Left lobe of liver (tissue), 2 donors: ENCODE results near the gene NDUFA11. TPM values are rescaled to one million over a fixed set of nuclear protein-coding genes. Genes with fewer than 3 reads are reported as not detected.
A peak's percentile ranks its signal among the peaks of the same experiment; 100 is the strongest.
"Not testable (repeated sequence)": the region's sequence is repeated elsewhere in the genome, so short reads cannot be mapped to it uniquely, and the experiment has no call there.

Experiments used
- ATAC-seq: fragments of 200-7000 bp; cut with Tn5 transposase; one replicate; pipeline ENCODE4 v1.9.1; 2020; ENCODE audit warnings: mild to moderate bottlenecking, moderate library complexity
- DNase-seq: peaks from one replicate; pipeline ENCODE4 v3.0.0-alpha.2; 2020; ENCODE audit warnings: low spot score
- total RNA-seq: library from RNA; stranded (reverse); gene quantifications from one replicate; pipeline ENCODE4 v1.2.1, GENCODE V29; 2021
- donor health status: DM: no; HTN: no; CAD: no; lungs with moderate emphysema.
- donor health status: DM: no; HTN: yes; CAD: no.

NDUFA11 gene
- total RNA-seq, 1 donor from 2014 or later, result 164 TPM

GRCh38 chr19:5892772-5893275, 10.8 kb downstream of the NDUFA11 start:
- ATAC-seq, result no peak
- no peak for DNase-seq

GRCh38 chr19:5891938-5892771, 11.4 kb downstream of the NDUFA11 start:
- ATAC-seq, result peak; percentile 88
- DNase-seq, result peak; percentile 69

- DNase-seq (no peak), ATAC-seq (no peak)
Measured at GRCh38 chr19:5891572-5891937, 12.0 kb downstream of the NDUFA11 start.

GRCh38 chr19:5890099-5890498, 13.5 kb downstream of the NDUFA11 start:
- ATAC-seq, result no peak
- DNase-seq, result no peak

- no peak for ATAC-seq
- no peak for DNase-seq
Measured at GRCh38 chr19:5889288-5889971, 14.2 kb downstream of the NDUFA11 start.

GRCh38 chr19:5884065-5884811, 19.4 kb downstream of the NDUFA11 start:
- not testable (repeated sequence) for ATAC-seq

GRCh38 chr19:5883157-5883873, 20.3 kb downstream of the NDUFA11 start:
- ATAC-seq, result peak; percentile 58
- DNase-seq, result not testable (repeated sequence)

More at GRCh38 chr19:5884065-5884811, 19.4 kb downstream of the NDUFA11 start:
- DNase-seq, result not testable (repeated sequence)

- ATAC-seq (no peak), DNase-seq (no peak)
Measured at GRCh38 chr19:5882421-5882968, 21.1 kb downstream of the NDUFA11 start.

GRCh38 chr19:5881543-5882299, 21.9 kb downstream of the NDUFA11 start:
- DNase-seq, result no peak
- ATAC-seq, result no peak

- ATAC-seq (peak; percentile 84), DNase-seq (peak; percentile 84)
Measured at GRCh38 chr19:5880604-5881078, 22.9 kb downstream of the NDUFA11 start.

GRCh38 chr19:5880196-5880595, 23.4 kb downstream of the NDUFA11 start:
- peak; percentile 39 for ATAC-seq
- no peak for DNase-seq

- ATAC-seq (no peak), DNase-seq (no peak)
Measured at GRCh38 chr19:5877882-5878281, 25.7 kb downstream of the NDUFA11 start.

- DNase-seq, result no peak
- no peak for ATAC-seq
Measured at GRCh38 chr19:5877427-5877826, 26.2 kb downstream of the NDUFA11 start.

GRCh38 chr19:5874496-5874895, 29.1 kb downstream of the NDUFA11 start:
- ATAC-seq, DNase-seq: not testable (repeated sequence)

- ATAC-seq (peak; percentile 3), DNase-seq (no peak)
Measured at GRCh38 chr19:5873617-5874199, 29.9 kb downstream of the NDUFA11 start.

- DNase-seq (peak; percentile 91), ATAC-seq (peak; percentile 80)
Measured at GRCh38 chr19:5870986-5871394, 32.6 kb downstream of the NDUFA11 start.

- no peak for DNase-seq
- no peak for ATAC-seq
Measured at GRCh38 chr19:5867201-5868136, 36.1 kb downstream of the NDUFA11 start.

GRCh38 chr19:5865772-5866171, 37.8 kb downstream of the NDUFA11 start:
- DNase-seq (no peak), ATAC-seq (no peak)
